ENCODE data around the gene NEUROG1.

Gene NEUROG1

GRCh38 chr5:135535820-135536801 lies at the start of gene NEUROG1:
Gene NEUROG1, minus strand, starts transcription at chr5:135535964. Its CDS starts 274 bp downstream, at chr5:135535690.
- peak; percentile 65 for DNase-seq

GRCh38 chr5:135584918-135585317 lies 49.2 kb upstream of the NEUROG1 start:
- no peak for DNase-seq

GRCh38 chr5:135584276-135584675 lies 48.5 kb upstream of the NEUROG1 start:
- no peak for DNase-seq

- no peak for DNase-seq
These were observed 46.5 kb upstream of the NEUROG1 start for GRCh38 chr5:135582099-135582781.

GRCh38 chr5:135578685-135579341 lies 43.0 kb upstream of the NEUROG1 start, which contains the start of gene CXCL14:
Gene CXCL14, minus strand, starts transcription at chr5:135578991. Its CDS starts 213 bp downstream, at chr5:135578778.
- no peak for DNase-seq

- DNase-seq = no peak
These were observed 42.5 kb upstream of the NEUROG1 start for GRCh38 chr5:135578305-135578684.

GRCh38 chr5:135577421-135577820 lies 41.7 kb upstream of the NEUROG1 start:
- DNase-seq = no peak

GRCh38 chr5:135576075-135576599 lies 40.4 kb upstream of the NEUROG1 start:
- DNase-seq = no peak

GRCh38 chr5:135574493-135574892 lies 38.7 kb upstream of the NEUROG1 start:
- no peak for DNase-seq

GRCh38 chr5:135571902-135572301 lies 36.1 kb upstream of the NEUROG1 start:
- DNase-seq = no peak

GRCh38 chr5:135571066-135571609 lies 35.4 kb upstream of the NEUROG1 start:
- no peak for DNase-seq

- no peak for DNase-seq
These were observed 34.6 kb upstream of the NEUROG1 start for GRCh38 chr5:135570453-135570764.

GRCh38 chr5:135569755-135570452 lies 34.1 kb upstream of the NEUROG1 start:
- peak; percentile 71 for DNase-seq

GRCh38 chr5:135568923-135569360 lies 33.2 kb upstream of the NEUROG1 start:
- DNase-seq = no peak

GRCh38 chr5:135568246-135568645 lies 32.5 kb upstream of the NEUROG1 start:
- no peak for DNase-seq

- no peak for DNase-seq
These were observed 31.9 kb upstream of the NEUROG1 start for GRCh38 chr5:135567661-135568060.

- no peak for DNase-seq
These were observed 30.9 kb upstream of the NEUROG1 start for GRCh38 chr5:135566422-135567400.

GRCh38 chr5:135565725-135566421 lies 30.1 kb upstream of the NEUROG1 start:
- DNase-seq = peak; percentile 67

GRCh38 chr5:135565266-135565665 lies 29.5 kb upstream of the NEUROG1 start:
- no peak for DNase-seq

- no peak for DNase-seq
These were observed 28.6 kb upstream of the NEUROG1 start for GRCh38 chr5:135564331-135564730.
